Measurements from ENCODE around the gene HOXD3.

- TF ChIP-seq CTCF (IDR thresholded peaks at IDR 0.05) (no peak), RARB (CRISPR knock-in tag; IDR thresholded peaks at IDR 0.05) (no peak)
These were observed 25.9 kb upstream of the HOXD3 start for GRCh38 chr2:176130957-176131847.

Data from A549 (cell line).